ENCODE measurements around the gene HPGDS. TPM values are rescaled to one million over a fixed set of nuclear protein-coding genes. Genes with fewer than 3 reads are reported as not detected.
"Not testable (repeated sequence)": the region's sequence is repeated elsewhere in the genome, so short reads cannot be mapped to it uniquely, and the experiment has no call there.

HPGDS gene
- total RNA-seq, 4 donors from 2014 or later = 1.2 to 5.5 (median 2.6) TPM

DNA sequence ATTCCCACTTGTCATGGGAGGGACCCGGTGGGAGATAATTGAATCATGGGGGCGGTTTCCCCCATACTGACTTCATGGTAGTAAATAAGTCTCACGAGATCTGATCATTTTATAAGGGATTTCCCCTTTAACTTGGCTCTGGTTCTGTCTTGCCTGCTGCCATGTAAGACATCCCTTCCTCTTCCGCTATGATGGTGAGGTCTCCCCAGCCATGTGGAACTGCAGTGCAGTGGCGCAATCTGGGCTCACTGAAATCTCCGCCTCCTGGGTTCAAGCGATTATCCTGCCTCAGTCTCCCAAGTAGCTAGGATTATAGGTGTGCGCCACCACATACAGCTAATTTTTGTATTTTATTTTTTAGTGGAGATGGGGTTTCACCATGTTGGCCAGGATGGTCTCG is 2.9 kb downstream of the HPGDS start:
- Histone ChIP-seq H3K4me3 (no peak overlapping the region), H3K9me3 (no peaks in the 10 kb centered on the region), H3K27ac (replicated peaks in 1 of 4) (no peak overlapping the region), H3K27me3 (no peaks in the 10 kb centered on the region), H3K4me1 (peaks cover 0 to 3% (median 0%) of the 10 kb centered on the region in 4 donors), H3K36me3 (no peaks in the 10 kb centered on the region)
- TF ChIP-seq POLR2AphosphoS5 (IDR thresholded peaks at IDR 0.05) = no peak
- TF ChIP-seq, protein P1, sequence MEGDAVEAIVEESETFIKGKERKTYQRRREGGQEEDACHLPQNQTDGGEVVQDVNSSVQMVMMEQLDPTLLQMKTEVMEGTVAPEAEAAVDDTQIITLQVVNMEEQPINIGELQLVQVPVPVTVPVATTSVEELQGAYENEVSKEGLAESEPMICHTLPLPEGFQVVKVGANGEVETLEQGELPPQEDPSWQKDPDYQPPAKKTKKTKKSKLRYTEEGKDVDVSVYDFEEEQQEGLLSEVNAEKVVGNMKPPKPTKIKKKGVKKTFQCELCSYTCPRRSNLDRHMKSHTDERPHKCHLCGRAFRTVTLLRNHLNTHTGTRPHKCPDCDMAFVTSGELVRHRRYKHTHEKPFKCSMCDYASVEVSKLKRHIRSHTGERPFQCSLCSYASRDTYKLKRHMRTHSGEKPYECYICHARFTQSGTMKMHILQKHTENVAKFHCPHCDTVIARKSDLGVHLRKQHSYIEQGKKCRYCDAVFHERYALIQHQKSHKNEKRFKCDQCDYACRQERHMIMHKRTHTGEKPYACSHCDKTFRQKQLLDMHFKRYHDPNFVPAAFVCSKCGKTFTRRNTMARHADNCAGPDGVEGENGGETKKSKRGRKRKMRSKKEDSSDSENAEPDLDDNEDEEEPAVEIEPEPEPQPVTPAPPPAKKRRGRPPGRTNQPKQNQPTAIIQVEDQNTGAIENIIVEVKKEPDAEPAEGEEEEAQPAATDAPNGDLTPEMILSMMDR (IDR thresholded peaks at IDR 0.05) = no peak
- TF ChIP-seq EP300 (IDR thresholded peaks at IDR 0.05) = no peak
- TF ChIP-seq POLR2A (IDR thresholded peaks at IDR 0.05; ENCODE audit: low read depth) = no peak
- DNase-seq (ENCODE audit: extremely low spot score) = no peak
- WGBS = 72% methylated on average over 9 of the region's 9 CpGs
- intact Hi-C loops (cut with DNase I) = no loop called here

DNA sequence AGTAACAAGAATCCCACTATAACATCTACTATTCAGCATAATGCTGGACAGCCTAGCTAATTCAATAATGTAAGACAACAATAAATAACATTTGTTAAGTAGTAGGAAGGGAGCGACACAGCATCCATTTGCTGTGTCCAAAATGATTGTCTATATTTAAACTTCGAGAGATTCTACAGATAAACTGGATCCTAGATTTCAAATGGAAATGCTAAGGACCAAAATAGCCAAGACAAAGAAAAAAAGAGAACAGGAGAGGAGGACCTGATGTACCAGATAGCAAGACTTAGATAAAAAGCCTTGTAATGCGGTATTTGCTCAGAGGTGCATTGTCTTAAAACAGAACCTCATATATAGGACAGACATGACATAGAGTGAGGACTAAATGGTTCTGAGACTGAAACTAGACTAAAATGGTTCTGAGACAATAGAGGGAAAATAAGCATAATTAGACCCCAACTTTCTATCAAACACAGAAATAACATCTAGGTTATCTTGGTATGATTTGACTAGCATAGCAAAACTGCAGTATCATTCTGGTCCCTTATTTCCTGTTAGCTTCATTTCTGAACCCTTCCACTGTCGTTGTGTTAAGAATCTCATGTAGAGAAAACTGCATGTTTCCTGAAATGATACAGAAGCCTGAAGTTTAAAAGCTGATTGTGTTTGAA is 3.8 kb downstream of the HPGDS start:
- DNase-seq (ENCODE audit: extremely low spot score) = no peak
- no peaks in the 10 kb centered on the region for H3K9me3 ChIP-seq
- intact Hi-C loops (cut with DNase I) = no loop called here
- no peaks in the 10 kb centered on the region for H3K36me3 ChIP-seq
- H3K27me3 ChIP-seq = no peaks in the 10 kb centered on the region
- H3K4me1 ChIP-seq = peaks cover 0 to 5% (median 2%) of the 10 kb centered on the region in 4 donors
- no peak overlapping the region for H3K4me3 ChIP-seq
- 89% methylated on average over 4 of the region's 4 CpGs for WGBS
- H3K27ac ChIP-seq (replicated peaks in 1 of 4) = no peak overlapping the region
- TF ChIP-seq POLR2A (IDR thresholded peaks at IDR 0.05; ENCODE audit: low read depth) = no peak
- no peak for TF ChIP-seq POLR2AphosphoS5 (IDR thresholded peaks at IDR 0.05)
- TF ChIP-seq EP300 (IDR thresholded peaks at IDR 0.05) = no peak
- TF ChIP-seq, protein P1 (IDR thresholded peaks at IDR 0.05) = no peak

DNA sequence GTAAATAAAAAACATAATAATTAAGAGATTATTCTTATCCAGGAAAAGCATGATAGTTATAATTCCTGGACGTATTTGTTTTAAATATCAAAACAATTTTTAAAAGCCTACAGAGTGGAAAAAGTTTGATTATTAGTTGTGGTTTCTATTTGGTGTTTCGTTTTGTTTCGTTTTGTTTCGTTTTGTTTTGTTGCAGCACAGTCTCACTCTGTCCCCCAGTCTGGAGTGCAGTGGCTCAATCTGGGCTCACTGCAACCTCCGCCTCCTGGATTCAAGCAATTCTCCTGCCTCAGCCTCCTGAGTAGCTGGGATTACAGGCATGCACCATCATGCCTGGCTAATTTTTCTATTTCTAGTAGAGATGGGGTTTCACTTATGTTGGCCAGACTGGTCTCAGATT is 5.8 kb downstream of the HPGDS start:
- H3K4me3 ChIP-seq; H3K27me3 ChIP-seq; H3K9me3 ChIP-seq; H3K36me3 ChIP-seq; DNase-seq (ENCODE audit: extremely low spot score); H3K27ac ChIP-seq (replicated peaks in 1 of 4); H3K4me1 ChIP-seq; intact Hi-C loops (cut with DNase I): not testable (repeated sequence)
- 87% methylated on average over 5 of the region's 5 CpGs for WGBS

DNA sequence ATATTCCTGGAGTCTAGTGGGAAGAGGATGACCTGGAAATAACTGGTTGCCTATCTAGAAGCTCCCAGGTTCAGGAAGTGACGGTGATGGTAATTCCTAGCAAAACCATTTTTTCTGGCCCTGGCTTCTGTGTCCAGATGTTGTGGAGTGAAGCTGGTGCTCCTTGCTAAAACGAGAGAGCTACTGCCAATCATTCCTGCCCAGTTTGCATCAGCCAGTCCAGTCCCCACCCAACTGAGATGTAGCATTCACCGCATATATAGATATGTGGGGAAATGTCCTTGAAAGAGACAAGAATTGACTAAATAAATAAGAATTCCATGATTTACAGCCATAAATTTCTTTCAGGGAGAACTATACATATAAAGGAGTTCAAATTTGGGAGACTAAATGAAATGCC is 6.3 kb downstream of the HPGDS start:
- DNase-seq (ENCODE audit: extremely low spot score) = no peak
- H3K36me3 ChIP-seq = no peaks in the 10 kb centered on the region
- 81% methylated on average over 3 of the region's 3 CpGs for WGBS
- H3K9me3 ChIP-seq = no peaks in the 10 kb centered on the region
- intact Hi-C loops (cut with DNase I) = no loop called here
- TF ChIP-seq EP300 (IDR thresholded peaks at IDR 0.05) = no peak
- H3K4me3 ChIP-seq = no peak overlapping the region
- peaks cover 0 to 5% (median 2%) of the 10 kb centered on the region in 4 donors for H3K4me1 ChIP-seq
- H3K27me3 ChIP-seq = no peaks in the 10 kb centered on the region
- H3K27ac ChIP-seq (replicated peaks in 1 of 4) = no peak overlapping the region

DNA sequence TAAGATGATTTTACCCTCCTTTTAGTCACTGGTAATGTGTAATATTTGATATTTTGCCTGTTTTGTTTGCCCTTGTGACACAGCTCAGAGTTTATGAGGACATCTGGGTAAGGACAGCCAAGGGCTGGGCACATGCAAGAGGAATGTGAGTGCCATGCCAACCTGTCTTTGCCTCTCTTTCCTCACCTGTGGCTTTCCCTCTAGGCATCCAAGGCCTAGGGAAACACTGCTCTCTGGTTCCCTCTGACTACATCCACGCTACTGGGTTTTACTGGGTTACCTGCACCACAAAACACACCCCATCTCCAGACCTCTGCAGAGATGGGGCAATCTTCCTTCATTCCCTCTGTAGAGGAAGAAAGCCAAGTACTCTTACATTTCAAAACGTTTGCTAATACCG is 7.7 kb downstream of the HPGDS start:
- H3K36me3 ChIP-seq = no peaks in the 10 kb centered on the region
- TF ChIP-seq POLR2AphosphoS5 (IDR thresholded peaks at IDR 0.05) (no peak), EP300 (IDR thresholded peaks at IDR 0.05) (no peak), POLR2A (IDR thresholded peaks at IDR 0.05; ENCODE audit: low read depth) (no peak)
- TF ChIP-seq, protein P1 (IDR thresholded peaks at IDR 0.05) = no peak
- DNase-seq (ENCODE audit: extremely low spot score) = no peak
- no peak overlapping the region for H3K4me3 ChIP-seq
- no peaks in the 10 kb centered on the region for H3K9me3 ChIP-seq
- H3K27ac ChIP-seq (replicated peaks in 1 of 4) = no peak overlapping the region
- 82% methylated on average over 3 of the region's 3 CpGs for WGBS
- intact Hi-C loops (cut with DNase I) = no loop called here
- no peaks in the 10 kb centered on the region for H3K27me3 ChIP-seq
- H3K4me1 ChIP-seq = peaks cover 0 to 5% (median 2%) of the 10 kb centered on the region in 4 donors

DNA sequence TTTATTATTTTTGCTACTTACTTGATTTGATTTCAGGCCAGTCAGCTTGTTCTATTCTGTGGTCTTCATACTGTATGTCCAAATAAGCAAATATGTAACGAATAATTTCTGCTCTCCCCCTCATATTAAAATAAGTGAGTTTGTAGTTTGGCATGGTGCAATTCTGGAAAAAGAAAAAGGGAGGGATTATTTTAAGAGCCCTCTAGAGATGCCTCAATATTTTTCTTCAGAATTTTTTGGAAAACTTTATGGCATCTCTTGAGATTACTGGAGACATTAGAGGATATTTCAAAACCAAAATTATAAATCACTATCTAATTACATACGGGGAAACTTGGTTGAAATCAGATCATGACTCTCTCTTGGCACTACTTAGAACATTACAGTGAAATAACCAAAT is 8.2 kb downstream of the HPGDS start:
- H3K27ac ChIP-seq (replicated peaks in 1 of 4) = no peak overlapping the region
- no peak for DNase-seq (ENCODE audit: extremely low spot score)
- H3K4me1 ChIP-seq = peaks cover 0 to 5% (median 2%) of the 10 kb centered on the region in 4 donors
- H3K4me3 ChIP-seq = no peak overlapping the region
- no peaks in the 10 kb centered on the region for H3K36me3 ChIP-seq
- intact Hi-C loops (cut with DNase I) = no loop called here
- TF ChIP-seq POLR2A (IDR thresholded peaks at IDR 0.05; ENCODE audit: low read depth) = no peak
- TF ChIP-seq EP300 (IDR thresholded peaks at IDR 0.05) = no peak
- no peak for TF ChIP-seq POLR2AphosphoS5 (IDR thresholded peaks at IDR 0.05)
- TF ChIP-seq, protein P1 (IDR thresholded peaks at IDR 0.05) = no peak
- H3K9me3 ChIP-seq = no peaks in the 10 kb centered on the region
- 70% methylated on average over 2 of the region's 2 CpGs for WGBS
- H3K27me3 ChIP-seq = no peaks in the 10 kb centered on the region
